SU-DHL-6 (cell line): Measurements from ENCODE around the gene AIG1.
"Not testable (repeated sequence)": the region's sequence is repeated elsewhere in the genome, so short reads cannot be mapped to it uniquely, and the experiment has no call there.

ENCODE experiments used
- H2AFZ ChIP-seq: fragments of 200-600 bp; sonication (generic); 2 replicates; pipeline ENCODE4 v1.6.1; 2014; ENCODE audit warnings: low read depth, mild to moderate bottlenecking, moderate library complexity, mixed read lengths, antibody characterized with exemption, low read length; ENCODE audit not compliant: severe bottlenecking
- H3F3A ChIP-seq: fragments of 200-600 bp; shearing (Covaris generic); 2 replicates; pipeline ENCODE4 v1.6.0; 2016; ENCODE audit warnings: antibody characterized with exemption, mild to moderate bottlenecking; ENCODE audit not compliant: insufficient read depth
- H3K27ac ChIP-seq: fragments of 200-600 bp; sonication (generic); 2 replicates; pipeline ENCODE4 v1.5.1; 2016; ENCODE audit warnings: low read depth, mild to moderate bottlenecking, low read length, moderate library complexity, mixed read lengths
- H3K27me3 ChIP-seq: fragments of 200-600 bp; sonication (generic), shearing (Covaris generic); 2 replicates; pipeline ENCODE4 v1.6.0; 2014; ENCODE audit warnings: mild to moderate bottlenecking, low read length
- H3K36me3 ChIP-seq: fragments of 200-600 bp; sonication (generic); 2 replicates; pipeline ENCODE4 v1.6.1; 2014; ENCODE audit warnings: mild to moderate bottlenecking, low read length, mixed read lengths
- H3K4me2 ChIP-seq: fragments of 300-600, 200-600 bp; shearing (Covaris generic), sonication (generic); 2 replicates; pipeline ENCODE4 v1.6.0; 2014; ENCODE audit warnings: low read length, low read depth, mild to moderate bottlenecking; ENCODE audit not compliant: poor library complexity, severe bottlenecking
- H3K4me3 ChIP-seq: fragments of 200-600 bp; sonication (generic); 2 replicates; pipeline ENCODE4 v1.5.1; 2014; ENCODE audit warnings: antibody characterized with exemption, low read length, mild to moderate bottlenecking, mixed read lengths; ENCODE audit not compliant: insufficient read depth, poor library complexity, severe bottlenecking
- H3K79me2 ChIP-seq: fragments of 200-600 bp; sonication (generic); 2 replicates; pipeline ENCODE4 v1.6.1; 2014; ENCODE audit warnings: mild to moderate bottlenecking, low read length, moderate library complexity; ENCODE audit not compliant: insufficient read depth
- H3K9ac ChIP-seq: fragments of 200-600 bp; sonication (generic); 2 replicates; pipeline ENCODE4 v1.7.0; 2014; ENCODE audit warnings: mild to moderate bottlenecking, low read length
- H3K9me2 ChIP-seq: fragments of 200-600 bp; sonication (generic); replicated peaks from 2 replicates; pipeline ENCODE4 v1.6.1; 2014; ENCODE audit warnings: low read length; ENCODE audit not compliant: insufficient read depth
- H3K9me3 ChIP-seq: fragments of 200-600 bp; sonication (generic); 2 replicates; pipeline ENCODE4 v1.6.1; 2014; ENCODE audit warnings: low read length, mixed read lengths; ENCODE audit not compliant: insufficient read depth
- H4K20me1 ChIP-seq: fragments of 200-600 bp; sonication (generic); 2 replicates; pipeline ENCODE4 v1.6.1; 2014; ENCODE audit warnings: low read depth, mild to moderate bottlenecking, antibody characterized with exemption, low read length, moderate library complexity, mixed read lengths
- CTCF ChIP-seq: fragments of 200-600 bp; sonication (generic); IDR thresholded peaks from one replicate; pipeline ENCODE4 v1.5.1; 2017; ENCODE audit warnings: antibody characterized with exemption, mild to moderate bottlenecking, low read length, moderate library complexity; ENCODE audit not compliant: insufficient read depth, poor library complexity, severe bottlenecking
- EZH2phosphoT487 ChIP-seq: fragments of 200-600 bp; sonication (generic), shearing (Covaris generic); conservative IDR thresholded peaks from 2 replicates; pipeline ENCODE4 v1.6.1; 2018; ENCODE audit warnings: mild to moderate bottlenecking, antibody characterized with exemption, low read length, moderate library complexity, mixed read lengths

The AIG1 gene

GRCh38 chr6:143018955-143019354, 41.7 kb upstream of the AIG1 start:
- Histone ChIP-seq H3K9me2 (no peaks in the 10 kb centered on the region), H3K4me2 (no peak overlapping the region), H3K4me3 (no peak overlapping the region), H3F3A (no peaks in the 10 kb centered on the region), H2AFZ (no peak overlapping the region), H3K36me3 (no peaks in the 10 kb centered on the region), H3K9ac (no peak overlapping the region), H3K79me2 (no peaks in the 10 kb centered on the region), H3K27me3 (no peaks in the 10 kb centered on the region), H3K27ac (no peak overlapping the region), H4K20me1 (no peaks in the 10 kb centered on the region), H3K9me3 (no peaks in the 10 kb centered on the region)
- TF ChIP-seq CTCF (no peak), EZH2phosphoT487 (no peak)

GRCh38 chr6:143020862-143021261, 39.8 kb upstream of the AIG1 start:
- H3K9me2 ChIP-seq, H2AFZ ChIP-seq, H3K27ac ChIP-seq, H3K4me3 ChIP-seq, H3K36me3 ChIP-seq, H3F3A ChIP-seq, H4K20me1 ChIP-seq, H3K4me2 ChIP-seq, H3K9ac ChIP-seq, H3K27me3 ChIP-seq, H3K9me3 ChIP-seq, H3K79me2 ChIP-seq: not testable (repeated sequence)

- Histone ChIP-seq H3K4me3 (no peak overlapping the region), H3F3A (no peaks in the 10 kb centered on the region), H3K9me3 (no peaks in the 10 kb centered on the region), H3K27me3 (no peaks in the 10 kb centered on the region), H3K79me2 (no peaks in the 10 kb centered on the region), H4K20me1 (no peaks in the 10 kb centered on the region), H3K27ac (no peak overlapping the region), H2AFZ (no peak overlapping the region), H3K4me2 (no peak overlapping the region), H3K36me3 (no peaks in the 10 kb centered on the region), H3K9me2 (no peaks in the 10 kb centered on the region), H3K9ac (no peak overlapping the region)
- no peak for TF ChIP-seq CTCF
- TF ChIP-seq EZH2phosphoT487 = no peak
Observed at GRCh38 chr6:143021543-143021942, 39.1 kb upstream of the AIG1 start.

GRCh38 chr6:143022587-143022986, 38.1 kb upstream of the AIG1 start:
- Histone ChIP-seq H2AFZ (no peak overlapping the region), H3K4me3 (no peak overlapping the region), H3K4me2 (no peak overlapping the region), H3F3A (no peaks in the 10 kb centered on the region), H3K9me3 (no peaks in the 10 kb centered on the region), H3K79me2 (no peaks in the 10 kb centered on the region), H3K9ac (no peak overlapping the region), H4K20me1 (no peaks in the 10 kb centered on the region), H3K36me3 (no peaks in the 10 kb centered on the region), H3K27me3 (no peaks in the 10 kb centered on the region), H3K9me2 (no peaks in the 10 kb centered on the region), H3K27ac (no peak overlapping the region)
- TF ChIP-seq EZH2phosphoT487 (no peak), CTCF (no peak)
